ENCODE results near the gene LYL1.

Gene LYL1

DNA sequence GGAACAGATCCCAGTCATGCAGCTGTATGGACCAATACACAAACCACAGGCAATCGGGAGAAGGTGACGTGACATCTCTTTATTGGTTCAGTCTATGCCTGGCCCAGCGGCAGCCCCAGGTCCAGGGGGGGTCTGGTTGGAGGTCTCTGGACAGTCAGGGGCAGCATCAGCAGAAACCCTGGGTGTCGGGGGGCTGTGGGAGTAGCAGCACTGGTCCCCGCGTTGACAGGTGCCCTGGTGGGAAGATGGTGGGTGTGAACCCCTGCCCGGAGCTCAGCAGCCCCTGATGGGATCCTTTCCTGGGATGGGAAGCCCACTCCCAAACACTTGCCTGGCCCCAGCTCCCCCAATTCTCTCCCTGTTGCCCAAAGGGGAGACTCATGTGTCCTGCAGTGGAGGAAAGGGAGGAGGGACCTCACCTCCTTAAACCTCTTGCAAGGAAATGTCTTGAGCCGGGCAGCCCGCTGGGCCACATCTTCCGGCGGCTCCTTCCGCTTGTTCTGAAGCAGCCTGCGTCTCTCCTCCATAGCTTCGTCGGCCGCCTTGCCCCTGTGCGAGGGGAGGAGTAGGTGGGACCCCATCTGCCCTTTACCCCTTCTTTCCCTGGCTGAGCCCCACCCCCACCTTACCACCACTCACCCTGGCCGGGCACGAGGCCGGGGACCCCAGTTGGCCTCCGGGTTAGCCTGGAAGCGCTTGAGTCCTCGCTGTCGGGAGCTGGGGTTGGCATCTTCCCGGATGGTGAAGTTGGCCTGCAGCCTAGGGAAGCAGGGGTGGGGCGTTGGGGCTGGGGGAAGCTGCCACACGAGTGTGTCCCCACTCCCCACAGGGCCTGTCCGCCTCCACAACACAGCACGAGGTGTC lies 2.4 kb upstream of the LYL1 start:
- DNase-seq (ENCODE audit: low spot score), result no peak

DNA sequence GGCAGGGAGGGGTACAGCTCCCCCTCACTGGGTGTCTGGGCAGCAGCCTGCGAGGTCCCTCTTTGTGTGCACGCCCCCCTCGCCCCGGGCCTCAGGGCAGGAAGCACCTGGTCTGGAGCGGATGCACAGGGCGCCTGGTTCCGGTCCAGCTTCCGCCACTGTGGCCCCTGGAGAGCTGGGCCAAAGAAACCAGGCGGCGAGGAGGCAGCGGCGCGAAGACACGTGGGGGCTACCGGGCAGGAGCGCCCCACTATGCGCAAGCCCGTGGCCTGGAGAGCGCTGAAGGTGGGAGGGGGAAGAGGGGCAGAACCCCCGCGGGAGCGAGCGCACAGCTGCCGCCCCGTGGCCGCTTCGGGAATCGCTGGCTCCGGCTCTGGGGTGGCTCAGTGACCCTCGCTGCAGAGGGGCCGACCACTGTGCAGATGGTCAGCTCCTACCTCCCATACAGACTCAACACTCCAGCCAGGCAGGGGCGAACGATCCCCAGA lies 1.7 kb upstream of the LYL1 start:
- DNase-seq (ENCODE audit: low spot score), result no peak

DNA sequence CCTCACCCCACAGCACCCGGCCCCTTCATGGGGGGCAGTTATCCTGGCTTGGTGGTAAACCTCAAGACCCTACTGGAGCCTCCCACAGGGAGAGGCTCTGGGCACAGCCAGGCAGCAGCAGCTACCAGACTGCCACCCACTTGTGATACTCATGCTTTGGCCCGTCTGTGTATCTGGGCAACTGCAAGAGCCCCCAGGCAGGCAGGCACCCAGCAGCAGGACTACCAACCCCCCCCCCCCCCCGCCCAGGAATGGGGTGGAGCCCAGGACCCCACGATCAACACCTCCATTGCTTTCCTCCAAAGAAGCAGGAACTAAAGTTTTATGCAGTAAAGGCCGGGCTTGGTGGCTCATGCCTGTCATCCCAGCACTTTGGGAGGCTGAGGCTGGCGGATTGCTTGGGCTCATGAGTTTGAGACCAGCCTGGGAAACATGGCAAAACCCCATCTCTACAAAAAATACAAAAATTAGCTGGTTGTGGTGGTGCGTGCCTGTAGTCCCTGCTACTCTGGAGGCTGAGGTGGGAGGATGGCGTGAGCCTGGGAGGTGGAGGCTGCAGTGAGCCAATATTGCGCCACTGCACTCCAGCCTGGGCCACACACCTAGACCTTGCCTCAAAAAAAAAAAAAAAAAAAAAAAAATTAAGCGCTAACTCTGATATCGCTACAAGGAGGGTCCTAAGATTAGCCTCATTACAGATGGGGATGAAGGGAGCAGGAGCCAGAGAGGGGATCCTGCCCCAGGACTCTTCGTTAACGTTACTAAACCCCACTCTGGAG lies 1.1 kb upstream of the LYL1 start:
- no peak for DNase-seq (ENCODE audit: low spot score)

DNA sequence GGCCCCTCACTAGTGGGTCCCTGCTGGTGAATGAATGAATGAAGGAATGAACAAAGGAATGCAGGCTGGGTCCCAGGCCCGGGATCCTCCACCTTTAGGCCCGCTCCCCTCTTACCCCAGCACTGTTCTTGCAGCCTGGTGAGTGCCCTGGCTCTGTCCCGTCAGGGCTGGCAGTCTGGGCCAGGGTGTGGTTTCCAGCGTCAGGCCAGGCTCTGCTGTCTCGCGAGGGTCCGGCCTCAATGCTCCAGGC lies 317 bp downstream of the LYL1 start:
- DNase-seq (ENCODE audit: low spot score), result no peak

DNA sequence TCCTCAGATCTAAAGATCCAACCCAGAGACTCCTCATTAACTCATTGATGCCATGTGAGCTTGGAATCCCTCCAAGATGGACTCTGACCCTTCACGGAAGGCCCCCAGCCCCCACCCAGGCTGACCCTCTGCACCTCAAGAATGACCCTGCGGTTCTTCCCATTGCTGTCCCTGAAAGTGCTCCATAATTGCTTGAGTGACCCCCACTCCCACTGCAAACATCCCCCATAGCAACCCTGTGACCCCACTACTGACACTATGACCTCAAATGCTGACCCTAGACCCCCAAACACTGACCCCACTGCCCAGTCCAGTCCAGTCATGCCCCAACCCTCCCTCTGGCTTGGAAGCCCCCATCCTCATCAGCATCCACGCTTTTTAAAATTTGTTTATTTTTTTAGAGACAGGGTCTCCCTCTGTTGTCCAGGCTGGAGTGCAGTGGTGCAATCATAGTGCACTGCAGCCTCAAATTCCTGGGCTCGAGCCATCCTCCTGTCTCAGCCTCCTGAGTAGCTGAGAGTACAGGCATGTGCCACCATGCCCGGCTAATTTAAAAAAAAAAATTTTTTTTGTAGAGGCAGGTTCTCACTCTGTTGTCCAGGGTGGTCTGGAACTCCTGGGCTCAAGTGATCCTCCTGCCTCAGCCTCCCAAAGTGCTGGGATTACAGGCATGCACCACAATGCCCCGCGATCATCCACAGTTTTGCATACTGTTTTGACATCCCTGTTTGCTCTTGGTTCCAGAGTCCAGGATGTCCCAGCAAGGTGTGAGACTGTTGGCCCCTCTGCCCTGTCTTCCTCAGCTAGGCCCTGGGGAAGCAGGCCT lies 855 bp downstream of the LYL1 start:
- DNase-seq (ENCODE audit: low spot score), result no peak

DNA sequence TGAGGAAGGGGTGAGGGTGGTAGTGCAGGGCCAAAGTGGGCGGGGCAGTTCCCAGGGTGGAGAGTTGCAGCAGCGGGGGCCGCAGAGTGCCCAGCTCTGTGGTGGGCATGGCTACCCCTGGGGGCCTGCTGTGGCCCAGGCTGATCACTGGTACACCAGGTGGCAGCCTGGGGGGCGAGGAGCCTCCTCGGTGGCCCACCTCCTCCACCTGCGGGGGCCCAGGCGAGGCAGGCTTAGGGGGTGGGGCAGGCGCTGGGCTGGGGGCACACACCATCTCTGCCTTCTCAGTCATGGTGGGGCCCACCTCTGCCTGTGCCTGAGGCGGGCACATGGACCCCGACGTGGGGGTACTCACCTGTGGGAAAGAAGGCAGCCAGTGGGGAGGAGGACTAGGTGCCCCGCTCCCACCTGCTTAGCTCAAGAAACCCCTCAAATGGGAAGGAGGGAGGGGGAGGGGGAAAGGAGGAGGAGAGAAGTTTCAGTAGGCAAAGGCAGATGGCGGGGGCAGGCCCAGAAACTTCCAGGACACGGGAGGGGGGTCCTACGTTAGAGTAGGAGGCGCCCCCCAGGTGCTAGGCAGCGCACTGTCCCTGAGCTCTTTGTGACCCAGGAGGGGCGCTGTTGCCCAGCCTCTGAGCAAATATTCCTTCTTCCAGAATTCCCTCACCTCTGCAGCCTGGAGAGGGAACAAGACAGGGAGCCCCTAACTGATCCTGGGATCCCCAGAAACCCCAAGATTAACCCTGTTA lies 1.6 kb downstream of the LYL1 start:
- DNase-seq (ENCODE audit: low spot score), result no peak

DNA sequence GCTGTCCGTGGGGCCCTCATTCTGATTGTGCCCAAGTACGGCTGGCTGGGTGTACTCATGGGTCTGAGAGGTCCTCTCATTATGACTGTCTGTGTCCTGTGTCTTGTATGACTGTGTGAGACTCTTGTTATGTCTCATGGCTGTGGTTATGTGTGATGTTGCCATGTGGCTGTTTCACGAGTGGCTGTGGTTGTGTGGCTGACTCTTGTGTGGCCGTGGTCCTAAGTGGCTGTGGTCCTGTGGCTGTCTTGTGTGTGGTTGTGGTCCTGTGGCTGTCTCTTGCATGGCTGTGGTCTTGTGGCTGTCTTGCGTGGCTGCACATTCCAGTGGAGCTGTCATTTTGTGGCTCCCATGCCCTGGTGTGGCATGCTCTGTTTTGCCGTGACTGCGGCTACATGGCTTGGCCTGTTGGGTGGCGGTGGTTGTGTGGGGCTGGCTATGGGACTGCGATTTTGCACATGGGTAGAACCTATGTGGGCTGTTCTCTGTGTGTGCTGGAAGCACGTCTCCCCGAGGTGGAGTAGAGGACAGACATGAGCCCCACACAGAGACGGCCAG lies 2.5 kb downstream of the LYL1 start:
- no peak for DNase-seq (ENCODE audit: low spot score)

DNA sequence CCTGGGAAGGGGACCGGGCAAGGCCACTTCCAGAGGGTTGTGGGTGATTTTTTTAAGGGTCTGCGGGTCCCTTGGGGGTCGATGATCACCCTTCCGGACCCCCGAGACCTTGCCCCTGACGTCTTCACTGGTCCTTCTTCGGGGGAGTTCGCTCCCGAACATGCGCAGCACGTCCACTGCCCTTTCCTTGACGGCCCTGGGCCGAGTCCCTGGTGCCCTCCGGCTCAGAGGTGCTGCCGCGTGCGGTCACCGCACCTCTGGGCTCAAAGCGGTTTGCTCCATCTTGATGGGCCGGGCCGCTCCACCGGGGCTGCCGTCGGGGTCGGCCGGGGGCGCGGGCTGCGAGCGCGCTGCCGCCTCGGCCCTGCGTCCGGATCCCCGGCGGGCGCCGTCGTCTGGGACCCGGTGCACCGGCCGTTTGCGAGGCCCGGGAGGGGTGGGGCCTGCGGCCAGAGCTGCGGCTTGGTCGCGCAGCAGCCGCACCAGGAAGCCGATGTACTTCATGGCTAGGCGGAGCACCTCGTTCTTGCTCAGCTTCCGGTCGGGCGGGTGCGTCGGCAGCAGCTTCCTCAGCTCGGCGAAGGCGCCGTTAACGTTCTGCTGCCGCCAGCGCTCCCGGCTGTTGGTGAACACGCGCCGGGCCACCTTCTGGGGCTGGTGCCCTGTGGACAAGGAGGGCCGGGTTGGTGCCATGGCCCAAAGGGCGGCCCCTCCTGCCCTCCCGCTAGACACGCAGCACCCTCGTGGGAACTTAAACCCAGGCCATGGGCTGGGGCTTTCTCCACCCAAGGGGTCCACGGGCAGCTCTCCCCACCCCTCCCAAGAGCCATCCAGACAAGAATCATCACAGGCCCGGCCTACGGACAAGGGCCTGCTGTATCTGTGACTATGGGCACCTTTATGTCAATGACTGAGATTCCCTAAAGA lies 3.3 kb downstream of the LYL1 start:
- DNase-seq (ENCODE audit: low spot score), result peak; percentile 65

DNA sequence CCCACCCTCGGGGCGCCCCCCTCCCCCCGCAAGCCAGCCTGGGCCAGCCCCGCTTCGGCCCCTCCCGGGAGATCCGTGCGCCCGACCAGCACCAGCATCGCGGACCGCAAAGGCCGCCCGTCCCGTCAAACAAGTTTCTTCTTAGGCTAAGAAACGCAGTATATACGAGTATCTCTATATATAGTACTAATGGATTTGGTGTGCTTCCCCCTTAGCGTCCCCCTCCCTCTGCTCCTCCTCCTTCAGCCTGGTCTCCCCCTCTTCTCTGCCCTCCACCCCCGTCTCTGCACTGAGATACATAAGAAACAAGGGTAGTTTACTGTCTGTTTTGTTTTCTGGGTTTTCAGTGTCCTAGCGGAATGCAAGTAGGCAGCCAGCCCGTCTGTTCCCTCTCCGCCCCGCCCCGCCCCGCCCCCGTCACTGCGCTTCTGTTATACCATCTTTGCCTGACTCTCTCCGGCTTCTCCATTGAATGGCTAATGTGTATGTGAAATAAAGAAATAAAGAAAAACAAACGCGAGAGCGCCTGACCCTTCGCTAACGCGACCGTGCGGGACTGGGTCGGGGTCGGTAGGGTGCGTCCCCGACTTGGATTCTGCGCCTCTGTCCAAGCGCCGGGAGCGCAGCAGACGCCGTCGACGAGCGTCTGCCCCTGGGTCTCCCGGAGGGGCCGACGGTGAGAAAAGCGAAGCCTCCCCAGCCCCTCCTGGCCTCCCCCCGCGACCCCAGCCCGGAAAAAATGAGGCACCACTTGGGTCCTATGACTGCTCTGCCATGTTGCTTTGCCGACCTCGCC lies 4.2 kb downstream of the LYL1 start:
- DNase-seq (ENCODE audit: low spot score), result peak; percentile 44

DNA sequence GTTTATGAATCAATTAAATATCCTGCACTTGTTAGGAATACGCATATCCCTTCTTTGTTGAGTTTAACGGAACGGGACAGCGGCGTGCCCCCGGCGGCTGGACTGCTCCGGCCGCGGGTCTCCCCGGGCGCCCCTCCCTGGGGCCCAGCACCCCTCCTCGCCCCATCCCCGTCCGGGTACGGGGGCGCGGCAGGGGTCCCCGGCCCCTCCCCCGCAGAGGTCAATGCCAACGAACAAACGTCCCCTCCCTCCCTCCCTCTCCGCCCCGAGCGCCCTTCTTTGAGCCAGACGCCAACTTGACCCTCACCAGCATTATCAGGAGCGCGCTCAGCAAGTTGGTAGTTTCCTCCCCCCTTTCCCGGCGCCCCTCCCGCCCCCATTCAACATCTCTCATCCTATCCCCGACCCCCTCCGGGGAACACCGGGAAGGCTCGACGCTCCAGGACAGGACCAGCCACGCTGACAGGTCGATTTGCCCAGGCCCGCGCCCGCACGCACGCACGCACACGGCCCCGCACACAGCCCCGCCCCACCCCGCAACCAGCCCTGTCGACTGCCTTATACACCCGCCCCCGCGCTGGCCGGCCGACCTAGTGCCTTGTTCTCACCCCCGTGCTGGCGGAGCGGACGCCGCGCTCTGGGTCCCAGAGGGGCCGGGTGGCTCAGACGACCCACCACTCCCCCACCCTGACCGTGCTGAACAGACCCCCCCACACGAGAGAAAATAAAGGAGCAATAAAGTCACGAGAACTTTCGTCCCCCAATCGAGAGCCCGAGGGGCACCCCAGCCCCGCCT lies 5.0 kb downstream of the LYL1 start:
- no peak for DNase-seq (ENCODE audit: low spot score)

DNA sequence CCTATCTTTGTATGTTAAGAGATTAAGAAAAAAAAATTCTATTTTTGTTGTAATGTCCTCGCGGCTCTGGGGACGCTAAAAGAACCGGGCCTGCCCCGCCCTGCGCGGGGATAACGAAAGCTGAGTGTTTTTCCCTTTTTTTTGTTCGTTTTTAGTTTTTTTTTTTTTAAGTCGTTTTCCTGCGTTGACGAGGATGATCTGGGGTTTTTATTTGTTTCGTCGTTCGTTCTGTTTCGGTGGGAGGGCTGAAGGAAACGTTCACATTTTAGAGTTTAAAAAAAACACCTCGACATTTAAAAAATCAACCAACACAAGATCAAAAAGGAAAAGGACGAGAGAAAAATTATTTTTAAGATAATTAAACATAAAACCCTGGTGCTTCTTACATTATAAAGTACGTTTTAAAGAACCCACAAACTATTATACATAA lies 5.6 kb downstream of the LYL1 start:
- DNase-seq (ENCODE audit: low spot score), result no peak

DNA sequence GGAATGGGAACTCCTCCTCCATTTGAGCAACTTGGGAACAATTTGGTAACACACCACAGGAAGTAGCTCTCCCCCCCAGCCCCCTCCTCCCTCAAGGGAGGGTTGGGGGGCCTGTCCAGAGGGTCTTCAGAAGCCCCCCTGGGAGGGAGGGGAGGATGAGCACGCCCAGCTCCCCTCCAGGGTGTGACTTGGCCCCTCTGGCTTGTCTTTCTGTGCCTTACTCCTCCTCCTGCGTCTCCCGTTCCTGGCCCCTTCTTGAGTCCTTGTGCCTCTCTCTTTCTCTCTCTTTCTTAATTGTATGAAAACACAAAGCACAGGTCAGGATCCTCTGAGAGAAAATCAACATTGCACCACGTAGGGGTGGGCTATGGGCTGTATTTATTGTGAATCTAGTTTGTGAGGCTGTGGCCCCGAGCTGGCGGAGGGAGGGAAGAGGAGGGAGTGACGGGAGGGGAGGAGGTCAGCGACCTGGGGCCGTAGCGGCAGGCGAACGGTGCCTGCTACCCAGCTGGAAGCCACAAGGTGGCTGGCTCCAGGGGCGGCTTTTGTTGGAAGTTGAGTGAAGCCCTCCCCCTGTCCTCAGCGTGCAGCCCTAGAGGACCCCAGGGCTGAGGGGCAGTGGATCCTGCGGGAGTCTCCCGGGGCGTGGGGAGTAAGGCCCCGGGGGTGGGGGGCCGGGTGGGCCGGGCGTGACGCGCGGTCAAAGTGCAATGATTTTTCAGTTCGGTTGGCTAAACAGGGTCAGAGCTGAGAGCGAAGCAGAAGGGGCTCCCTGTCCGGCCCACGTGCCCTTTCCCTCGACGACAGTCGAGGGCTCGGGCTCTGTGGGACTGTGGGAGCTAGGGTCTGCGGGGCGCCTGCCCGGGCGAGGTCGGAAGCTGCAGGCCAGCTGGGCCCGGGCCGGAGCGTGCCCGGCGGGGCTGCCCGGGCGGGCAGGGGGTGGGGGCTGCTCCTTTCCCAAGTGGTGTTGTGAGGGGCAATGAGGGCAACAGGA lies 6.4 kb downstream of the LYL1 start:
- DNase-seq (ENCODE audit: low spot score), result no peak

DNA sequence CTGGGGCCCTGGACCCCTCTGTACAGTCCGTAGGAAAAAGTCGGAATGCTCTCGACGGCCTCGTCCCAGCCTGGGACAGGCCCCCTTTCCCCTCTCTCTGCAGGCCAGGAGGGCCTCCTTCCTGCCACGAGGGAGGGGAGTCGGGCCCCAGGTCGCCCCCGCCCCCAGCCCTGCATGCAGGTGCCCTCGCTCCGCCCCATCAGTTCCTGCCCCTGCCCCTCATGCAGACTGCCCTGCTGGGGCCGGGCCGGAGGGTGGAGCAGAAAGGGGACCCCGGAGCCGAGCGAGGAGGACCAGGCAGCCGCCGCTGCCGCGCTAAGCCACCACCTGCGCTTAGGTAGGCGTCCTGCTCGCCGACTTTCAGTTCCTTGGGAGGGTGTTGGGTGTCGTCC lies 7.3 kb downstream of the LYL1 start:
- DNase-seq (ENCODE audit: low spot score), result no peak

DNA sequence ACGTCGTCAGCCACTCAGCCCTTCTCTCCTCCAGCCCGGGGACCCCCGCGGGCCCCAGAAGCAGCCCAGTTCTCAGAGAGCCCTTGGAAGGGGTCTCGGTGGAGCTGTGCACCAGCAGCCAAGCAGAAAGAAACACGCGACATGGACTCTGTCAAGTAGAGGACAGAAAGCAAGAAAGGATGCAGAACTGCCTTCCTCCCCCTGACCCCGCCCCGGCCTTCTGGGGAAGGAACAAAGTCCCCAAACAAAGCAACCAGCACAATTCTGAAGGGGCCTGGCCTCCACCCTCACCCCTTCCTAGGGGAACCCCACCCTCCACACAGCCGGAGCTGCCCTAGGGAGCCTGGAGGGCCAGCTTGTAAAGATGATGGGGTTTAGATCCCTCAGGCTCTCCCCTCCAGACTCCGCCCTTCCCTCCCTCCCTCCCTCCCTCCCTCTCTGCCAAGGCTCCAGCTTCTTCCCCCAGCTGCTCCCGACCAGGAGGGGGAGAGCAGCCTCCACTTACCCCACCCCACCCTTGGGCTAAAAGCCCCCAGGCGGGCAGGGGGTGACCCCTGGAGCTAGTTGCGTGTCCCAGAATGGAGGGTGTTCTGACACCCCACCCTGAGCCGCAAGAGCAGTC lies 7.8 kb downstream of the LYL1 start:
- DNase-seq (ENCODE audit: low spot score), result no peak

DNA sequence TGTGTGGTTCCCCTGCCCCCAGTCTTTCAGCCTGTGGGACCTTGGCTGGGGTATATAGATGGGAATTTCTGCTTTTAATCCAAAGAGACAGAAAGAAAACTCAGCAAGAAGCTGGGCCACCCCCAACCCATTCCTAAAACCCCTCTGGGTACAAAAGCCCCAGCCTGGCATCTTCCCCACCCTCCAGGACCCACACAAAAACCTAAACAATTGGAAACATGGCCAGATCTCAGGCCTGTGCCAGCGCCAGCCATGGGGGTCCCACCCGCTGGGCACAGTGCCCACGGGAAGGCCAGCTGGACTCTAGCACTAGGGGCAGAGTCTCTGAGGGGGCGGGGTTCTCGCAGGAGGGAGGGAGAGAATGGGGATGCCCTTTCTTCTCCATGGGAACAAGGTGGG lies 8.6 kb downstream of the LYL1 start:
- no peak for DNase-seq (ENCODE audit: low spot score)

DNA sequence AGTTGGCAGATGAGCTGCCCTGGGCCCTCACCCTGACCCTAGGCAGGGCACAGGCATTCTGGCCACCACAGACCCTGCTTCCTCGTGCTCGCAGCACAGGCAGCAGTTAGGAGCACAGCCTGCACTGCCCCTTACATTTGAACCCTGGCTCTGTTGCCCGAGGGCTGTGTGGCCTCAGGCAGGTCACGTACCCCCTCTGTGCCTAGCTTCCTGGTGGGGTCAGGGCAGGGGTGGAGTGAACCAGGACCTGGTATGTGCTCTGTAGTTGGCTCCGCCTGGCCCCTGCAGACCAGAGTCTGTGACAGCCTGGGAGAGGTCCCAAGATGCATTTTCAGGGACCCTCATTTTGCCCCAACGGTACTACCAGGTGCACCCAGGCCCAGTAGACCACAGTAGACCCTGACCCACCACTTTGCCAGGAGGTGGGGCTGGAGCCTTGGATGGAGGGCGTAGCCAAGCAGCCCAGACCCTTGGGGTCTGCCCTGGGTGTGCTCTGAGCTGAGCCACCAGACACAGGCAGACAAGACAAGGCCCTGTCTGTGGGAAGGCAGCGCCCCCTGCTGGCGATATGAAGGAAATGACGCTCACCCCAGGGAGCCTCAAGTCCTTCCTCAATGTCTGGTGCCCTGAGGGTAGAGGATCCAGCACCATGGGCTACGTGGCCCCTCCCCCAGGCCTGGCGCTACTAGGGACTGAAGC lies 9.1 kb downstream of the LYL1 start:
- peak; percentile 76 for DNase-seq (ENCODE audit: low spot score)

Data from SW480 (cell line).